Stimulated activated memory B cell treated with anti-CD40 and anti-IgM and Interleukin-4, amounts not matched to agents 10 μg/mL and 1 μg/mL and 100 μg/mL, for 72 hours (primary cell): ENCODE measurements around the gene HTRA3.

Source experiments
- ATAC-seq: fragments of 150-1000 bp; cut with Tn5 transposase; 2 replicates; pipeline ENCODE4 v1.10.0; 2021
- H3K27ac Mint-ChIP-seq: one replicate; pipeline ENCODE4 v1.8.0; 2022; ENCODE audit warnings: mild to moderate bottlenecking, mixed read lengths
- H3K27me3 Mint-ChIP-seq: one replicate; pipeline ENCODE4 v1.8.0; 2022; ENCODE audit warnings: mixed read lengths
- H3K36me3 Mint-ChIP-seq: one replicate; pipeline ENCODE4 v1.8.0; 2022; ENCODE audit warnings: mixed read lengths
- H3K4me1 Mint-ChIP-seq: one replicate; pipeline ENCODE4 v1.8.0; 2022; ENCODE audit warnings: mixed read lengths
- H3K4me3 Mint-ChIP-seq: one replicate; pipeline ENCODE4 v1.8.0; 2022; ENCODE audit warnings: mild to moderate bottlenecking, moderate library complexity, mixed read lengths
- H3K9me3 Mint-ChIP-seq: one replicate; pipeline ENCODE4 v1.8.0; 2022; ENCODE audit warnings: mixed read lengths

The HTRA3 gene

GRCh38 chr4:8310306-8310705, 40.8 kb downstream of the HTRA3 start:
- peaks cover 6% of the 10 kb centered on the region for H3K9me3 Mint-ChIP-seq
- H3K27ac Mint-ChIP-seq = no peak overlapping the region
- ATAC-seq = no peak
- no peaks in the 10 kb centered on the region for H3K4me1 Mint-ChIP-seq
- H3K27me3 Mint-ChIP-seq = peaks cover 77% of the 10 kb centered on the region
- H3K4me3 Mint-ChIP-seq = no peak overlapping the region
- no peaks in the 10 kb centered on the region for H3K36me3 Mint-ChIP-seq

DNA sequence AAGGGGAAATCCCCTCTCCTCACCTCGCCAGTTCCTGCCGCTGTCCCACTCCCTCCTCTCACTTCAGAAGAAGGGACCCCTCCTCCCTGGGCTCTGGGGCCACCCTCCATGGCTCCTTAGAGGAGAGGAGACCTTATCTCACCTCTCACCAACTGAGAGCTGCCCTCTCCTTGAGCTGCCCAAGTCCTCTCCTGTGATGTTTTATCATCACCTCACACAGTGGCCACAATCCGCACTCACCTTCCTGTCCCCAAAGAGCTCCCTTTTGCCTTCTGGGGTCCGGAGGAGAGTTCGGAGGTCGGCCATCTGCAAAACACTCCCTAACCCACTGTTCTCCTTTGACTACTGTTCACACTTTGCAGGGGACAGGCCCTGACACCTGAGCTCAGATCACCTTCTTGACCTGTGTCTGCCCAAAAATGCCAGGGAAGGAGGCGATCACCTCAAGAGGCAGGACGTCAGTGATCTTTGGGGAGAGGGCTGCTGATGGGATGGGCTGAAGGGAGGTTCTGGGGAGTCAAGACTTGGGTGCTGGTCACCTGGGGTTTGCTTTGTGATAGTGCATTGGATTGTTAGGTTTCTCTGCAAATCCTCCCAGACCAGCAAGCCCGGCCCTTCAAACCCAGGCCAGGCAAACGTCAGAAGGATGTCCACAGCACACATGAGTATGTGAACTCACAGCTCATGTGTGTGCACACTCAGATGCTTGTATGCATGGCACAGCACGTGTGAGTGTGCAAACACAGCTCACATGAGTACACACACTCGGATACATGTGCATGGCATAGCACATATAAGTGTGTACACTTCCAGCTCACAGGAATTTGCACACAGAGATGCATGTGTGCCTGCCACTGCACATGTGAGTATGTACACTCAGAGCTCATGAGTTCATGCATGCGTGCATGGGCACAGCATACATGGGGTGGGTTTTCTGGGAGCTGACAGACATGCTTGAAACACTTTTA, 41.8 kb downstream of the HTRA3 start:
- Mint-ChIP-seq H3K4me3 (no peak overlapping the region), H3K36me3 (no peaks in the 10 kb centered on the region), H3K9me3 (peaks cover 6% of the 10 kb centered on the region), H3K4me1 (no peaks in the 10 kb centered on the region), H3K27ac (no peak overlapping the region), H3K27me3 (peaks cover 75% of the 10 kb centered on the region)
- ATAC-seq = no peak

DNA sequence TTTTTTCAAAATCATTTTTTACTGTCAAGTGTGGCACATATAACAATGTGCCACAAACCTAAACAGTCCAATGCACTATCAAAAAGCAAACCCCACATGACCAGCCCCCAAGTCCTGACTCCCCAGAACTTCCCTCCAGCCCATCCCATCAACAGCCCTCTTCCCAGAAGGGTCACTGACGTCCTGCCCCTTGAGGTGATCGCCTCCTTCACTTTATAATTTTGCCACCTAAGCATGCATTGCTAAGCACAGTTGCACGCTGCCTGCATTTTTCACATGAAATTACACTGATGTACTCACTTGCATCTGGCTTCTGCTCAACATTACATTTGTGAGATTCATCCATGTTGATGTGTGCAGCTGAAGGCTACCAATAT, 42.5 kb downstream of the HTRA3 start:
- Mint-ChIP-seq H3K27ac (no peak overlapping the region), H3K4me3 (no peak overlapping the region), H3K36me3 (no peaks in the 10 kb centered on the region), H3K27me3 (peaks cover 75% of the 10 kb centered on the region), H3K4me1 (no peaks in the 10 kb centered on the region), H3K9me3 (peaks cover 6% of the 10 kb centered on the region)
- no peak for ATAC-seq

GRCh38 chr4:8312976-8313375, 43.4 kb downstream of the HTRA3 start:
- no peaks in the 10 kb centered on the region for H3K36me3 Mint-ChIP-seq
- H3K27ac Mint-ChIP-seq = no peak overlapping the region
- H3K4me1 Mint-ChIP-seq = no peaks in the 10 kb centered on the region
- no peak for ATAC-seq
- no peak overlapping the region for H3K4me3 Mint-ChIP-seq
- peaks cover 6% of the 10 kb centered on the region for H3K9me3 Mint-ChIP-seq
- peaks cover 66% of the 10 kb centered on the region for H3K27me3 Mint-ChIP-seq

- ATAC-seq = no peak
- Mint-ChIP-seq H3K4me3 (no peak overlapping the region), H3K27me3 (peaks cover 53% of the 10 kb centered on the region), H3K27ac (no peak overlapping the region), H3K36me3 (no peaks in the 10 kb centered on the region), H3K9me3 (peaks cover 6% of the 10 kb centered on the region), H3K4me1 (no peaks in the 10 kb centered on the region)
Observed at GRCh38 chr4:8314691-8315255, 45.2 kb downstream of the HTRA3 start.

DNA sequence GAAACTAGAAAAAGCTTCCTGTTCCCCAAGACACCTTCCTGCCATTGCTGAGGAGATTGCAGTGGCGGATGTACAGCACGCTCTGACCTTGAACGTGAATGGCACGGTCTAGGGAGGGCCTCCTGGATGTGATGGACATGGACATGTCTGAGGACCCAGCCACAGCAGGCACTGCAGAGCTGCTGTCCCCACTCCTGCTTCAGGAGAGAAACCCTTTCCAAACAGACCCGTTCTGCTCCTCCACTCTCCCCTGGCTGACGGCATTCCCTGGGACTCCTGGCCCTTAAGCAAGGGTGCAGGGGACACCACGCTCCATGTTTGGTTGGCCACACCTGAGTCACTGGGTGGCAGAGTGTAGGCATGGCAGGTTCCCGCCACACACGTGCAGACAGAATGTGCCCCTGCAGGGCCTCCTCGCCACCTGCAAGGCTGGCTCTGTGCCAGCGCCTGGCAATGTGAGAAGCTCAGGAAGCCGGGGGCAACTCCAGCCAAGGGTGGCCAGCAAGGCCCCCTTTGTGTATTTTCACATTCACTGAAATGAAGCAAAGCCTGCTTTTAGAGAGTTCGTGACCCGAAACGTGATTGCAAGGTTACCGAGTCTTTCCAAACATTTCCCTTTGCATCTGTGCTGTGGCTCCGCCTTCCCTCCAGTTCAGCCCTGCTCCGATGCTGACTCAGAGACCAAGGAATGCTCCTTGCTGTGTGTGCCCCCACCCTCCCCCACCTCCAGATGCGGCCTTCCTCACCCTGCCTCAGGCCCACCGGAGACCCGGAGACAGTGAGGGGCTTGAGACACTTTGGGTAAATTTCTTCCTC, 46.1 kb downstream of the HTRA3 start:
- H3K27ac Mint-ChIP-seq = no peak overlapping the region
- peaks cover 6% of the 10 kb centered on the region for H3K9me3 Mint-ChIP-seq
- no peaks in the 10 kb centered on the region for H3K4me1 Mint-ChIP-seq
- no peaks in the 10 kb centered on the region for H3K36me3 Mint-ChIP-seq
- no peak overlapping the region for H3K4me3 Mint-ChIP-seq
- ATAC-seq = no peak
- H3K27me3 Mint-ChIP-seq = peaks cover 44% of the 10 kb centered on the region

GRCh38 chr4:8316251-8316771, 46.8 kb downstream of the HTRA3 start:
- Mint-ChIP-seq H3K36me3 (no peaks in the 10 kb centered on the region), H3K4me3 (no peak overlapping the region), H3K27me3 (peaks cover 38% of the 10 kb centered on the region), H3K4me1 (no peaks in the 10 kb centered on the region), H3K9me3 (peaks cover 6% of the 10 kb centered on the region), H3K27ac (no peak overlapping the region)
- no peak for ATAC-seq

DNA sequence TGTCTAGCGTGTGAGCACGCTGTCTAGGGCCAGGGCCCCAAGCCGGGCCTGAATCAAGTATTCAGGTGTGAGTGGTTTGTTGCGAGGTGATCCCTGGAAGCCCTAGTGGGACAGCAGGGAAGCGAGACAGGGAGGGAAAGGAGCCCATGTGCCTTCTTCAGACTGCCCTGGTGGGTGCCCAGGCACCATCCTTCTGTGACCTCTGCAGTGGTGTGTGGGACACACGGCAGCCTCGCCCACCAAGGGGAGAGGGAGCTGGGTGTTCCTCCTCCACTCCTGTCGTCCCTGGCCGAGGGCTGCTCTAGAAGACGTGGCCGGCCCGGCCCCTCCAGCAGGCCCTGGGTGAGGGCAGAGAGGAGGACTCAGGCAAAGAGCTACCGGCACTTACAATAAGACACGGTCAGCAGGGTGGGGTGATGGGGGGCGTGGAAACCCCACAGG, 47.4 kb downstream of the HTRA3 start:
- no peak for ATAC-seq
- H3K27me3 Mint-ChIP-seq = peaks cover 35% of the 10 kb centered on the region
- H3K4me1 Mint-ChIP-seq = no peaks in the 10 kb centered on the region
- peaks cover 6% of the 10 kb centered on the region for H3K9me3 Mint-ChIP-seq
- H3K4me3 Mint-ChIP-seq = no peak overlapping the region
- H3K27ac Mint-ChIP-seq = no peak overlapping the region
- no peaks in the 10 kb centered on the region for H3K36me3 Mint-ChIP-seq

DNA sequence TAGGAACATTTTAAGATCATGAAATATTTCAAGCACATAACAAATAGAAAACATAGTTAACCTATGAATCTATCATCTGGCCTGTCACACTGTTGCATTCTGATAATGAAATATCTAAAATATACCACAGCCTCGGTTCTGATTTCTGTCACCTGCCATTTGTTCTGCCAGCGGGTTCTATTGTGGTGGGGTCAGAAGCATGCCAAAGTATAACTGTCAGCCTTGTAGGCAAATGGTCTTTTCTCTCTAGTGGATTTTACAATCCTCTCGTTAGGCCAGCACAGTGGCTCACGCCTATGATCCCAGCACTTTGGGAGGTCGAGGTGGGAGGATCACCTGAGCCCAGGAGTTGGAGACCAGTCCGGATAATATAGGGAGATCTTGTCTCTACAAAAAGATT, 47.9 kb downstream of the HTRA3 start:
- Mint-ChIP-seq H3K4me1 (no peaks in the 10 kb centered on the region), H3K9me3 (peaks cover 3% of the 10 kb centered on the region), H3K27me3 (peaks cover 35% of the 10 kb centered on the region), H3K36me3 (no peaks in the 10 kb centered on the region), H3K27ac (no peak overlapping the region), H3K4me3 (no peak overlapping the region)
- ATAC-seq = no peak

GRCh38 chr4:8318509-8318908, 49.0 kb downstream of the HTRA3 start:
- Mint-ChIP-seq H3K36me3 (no peaks in the 10 kb centered on the region), H3K4me1 (no peaks in the 10 kb centered on the region), H3K27me3 (peaks cover 34% of the 10 kb centered on the region), H3K4me3 (no peak overlapping the region), H3K27ac (no peak overlapping the region), H3K9me3 (no peaks in the 10 kb centered on the region)
- ATAC-seq = no peak

GRCh38 chr4:8319061-8319460, 49.5 kb downstream of the HTRA3 start:
- Mint-ChIP-seq H3K9me3 (no peaks in the 10 kb centered on the region), H3K27ac (no peak overlapping the region), H3K4me1 (no peaks in the 10 kb centered on the region), H3K4me3 (no peak overlapping the region), H3K27me3 (peaks cover 28% of the 10 kb centered on the region), H3K36me3 (no peaks in the 10 kb centered on the region)
- no peak for ATAC-seq

GRCh38 chr4:8319731-8320385, 50.3 kb downstream of the HTRA3 start:
- Mint-ChIP-seq H3K36me3 (no peaks in the 10 kb centered on the region), H3K4me3 (no peak overlapping the region), H3K4me1 (no peaks in the 10 kb centered on the region), H3K9me3 (no peaks in the 10 kb centered on the region), H3K27ac (no peak overlapping the region), H3K27me3 (peaks cover 20% of the 10 kb centered on the region)
- no peak for ATAC-seq

- Mint-ChIP-seq H3K4me3 (no peak overlapping the region), H3K27ac (no peak overlapping the region), H3K27me3 (peaks cover 15% of the 10 kb centered on the region), H3K36me3 (no peaks in the 10 kb centered on the region), H3K4me1 (no peaks in the 10 kb centered on the region), H3K9me3 (no peaks in the 10 kb centered on the region)
- no peak for ATAC-seq
Observed at GRCh38 chr4:8320386-8320750, 50.8 kb downstream of the HTRA3 start.

DNA sequence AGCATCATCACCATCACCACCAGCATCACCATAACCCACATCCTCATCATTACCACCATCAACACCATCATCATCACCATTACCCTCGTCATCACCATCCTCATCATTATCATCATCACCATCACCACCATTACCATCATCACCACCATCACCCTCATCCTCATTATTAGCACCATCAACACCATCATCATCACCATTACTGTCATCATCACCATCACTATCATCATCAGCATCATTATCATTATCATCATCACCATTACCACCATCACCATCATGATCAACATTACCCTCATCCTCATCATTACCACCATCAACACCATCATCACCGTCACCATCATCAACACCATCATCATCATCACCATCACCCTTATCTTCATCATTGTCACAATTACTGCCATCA, 51.7 kb downstream of the HTRA3 start:
- Mint-ChIP-seq H3K36me3 (no peaks in the 10 kb centered on the region), H3K4me1 (no peaks in the 10 kb centered on the region), H3K4me3 (no peak overlapping the region), H3K9me3 (no peaks in the 10 kb centered on the region), H3K27me3 (peaks cover 8% of the 10 kb centered on the region), H3K27ac (no peak overlapping the region)
- no peak for ATAC-seq

GRCh38 chr4:8321771-8322170, 52.2 kb downstream of the HTRA3 start:
- Mint-ChIP-seq H3K27me3 (peaks cover 3% of the 10 kb centered on the region), H3K4me1 (no peaks in the 10 kb centered on the region), H3K36me3 (no peaks in the 10 kb centered on the region), H3K9me3 (no peaks in the 10 kb centered on the region), H3K4me3 (no peak overlapping the region), H3K27ac (no peak overlapping the region)
- ATAC-seq = no peak
